Activated CD4-positive, alpha-beta T cell treated with anti-CD3 and anti-CD28 coated beads for 36 hours (primary cell): ENCODE results near the gene SLAMF7. TPM values are rescaled to one million over a fixed set of nuclear protein-coding genes. Genes with fewer than 3 reads are reported as not detected.
"Not testable (repeated sequence)": the region's sequence is repeated elsewhere in the genome, so short reads cannot be mapped to it uniquely, and the experiment has no call there.

Source experiments
- ATAC-seq: fragments of 200-7000 bp; cut with Tn5 transposase; one replicate; pipeline ENCODE4 v1.10.0; 2021; ENCODE audit warnings: mild to moderate bottlenecking, moderate library complexity
- CTCF ChIA-PET: fragments of 350-600 bp; sonication (Branson Sonifier 250); formaldehyde crosslinking; loops from one replicate; lab custom pipeline; 2021; ENCODE audit warnings: antibody characterized with exemption; lab: Charles Lee
- POLR2A ChIA-PET: fragments of 350-600 bp; sonication (Branson Sonifier 250); formaldehyde crosslinking; loops from one replicate; lab custom pipeline; 2021; ENCODE audit warnings: antibody characterized with exemption, inconsistent platforms; lab: Charles Lee
- DNase-seq: peaks from one replicate; pipeline ENCODE4 v3.0.0-alpha.2; 2020
- H3K27ac Mint-ChIP-seq: one replicate; pipeline ENCODE4 v1.8.0; 2021; ENCODE audit warnings: mixed read lengths
- H3K27me3 Mint-ChIP-seq: one replicate; pipeline ENCODE4 v1.8.0; 2021; ENCODE audit warnings: mixed read lengths
- H3K36me3 Mint-ChIP-seq: one replicate; pipeline ENCODE4 v1.8.0; 2021; ENCODE audit warnings: low read depth, mixed read lengths
- H3K4me1 Mint-ChIP-seq: one replicate; pipeline ENCODE4 v1.8.0; 2021; ENCODE audit warnings: mixed read lengths
- H3K4me3 Mint-ChIP-seq: one replicate; pipeline ENCODE4 v1.8.0; 2021; ENCODE audit warnings: mild to moderate bottlenecking, moderate library complexity, mixed read lengths
- H3K9me3 Mint-ChIP-seq: one replicate; pipeline ENCODE4 v1.8.0; 2021; ENCODE audit warnings: low read depth, mixed read lengths
- intact Hi-C, 2 experiments: fragments of 100-400 bp; cut with DNase I in 1 of 2; cut with micrococcal nuclease in 1 of 2; formaldehyde crosslinking; loops; one replicate each; pipeline versions ENCODE4 v1.14.2 to v1.15.1; 2022 to 2024; cut with DNase I, micrococcal nuclease
- total RNA-seq, 2 experiments: library from RNA; stranded (reverse); gene quantifications; one replicate each; pipeline ENCODE4 v1.2.3, GENCODE V29; 2021

SLAMF7 gene
- 10 to 100 TPM; 35.9 to 40.3 TPM for total RNA-seq

DNA sequence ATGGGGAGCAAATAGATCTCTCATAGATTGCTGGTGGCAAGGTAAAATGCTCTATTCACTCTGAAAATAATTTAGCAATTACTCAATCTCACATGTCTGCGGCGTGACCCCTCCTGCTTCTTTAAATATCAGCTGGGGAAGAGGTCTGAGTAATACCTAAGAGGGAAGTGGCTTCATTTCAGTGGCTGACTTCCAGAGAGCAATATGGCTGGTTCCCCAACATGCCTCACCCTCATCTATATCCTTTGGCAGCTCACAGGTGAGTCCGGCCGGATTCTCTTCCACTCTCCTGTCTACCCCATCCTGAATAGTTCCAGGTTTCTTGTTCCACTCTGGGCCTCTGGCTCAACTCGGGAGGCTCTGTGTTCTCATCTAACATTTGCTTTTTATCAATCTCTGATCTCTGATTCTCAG lies at the start of gene SLAMF7:
SLAMF7 (plus strand) TSS at position 150 of the 414 bp plus-strand sequence; CDS start at position 205, 55 bp downstream.
- Mint-ChIP-seq H3K4me3 (peak within 1 kb of the TSS; percentile 72), H3K4me1 (peaks cover 69% of the 10 kb centered on the region), H3K27ac (peak within 1 kb of the TSS; percentile 85), H3K36me3 (peaks cover 45% of the 10 kb centered on the region), H3K27me3 (no peaks in the 10 kb centered on the region), H3K9me3 (peaks cover 20% of the 10 kb centered on the region)
- DNase-seq (peak; percentile 61), ATAC-seq (peak; percentile 76)
- POLR2A ChIA-PET = no interaction called here
- CTCF ChIA-PET = interaction anchor here (0.8 to 2.4 kb wide), 9 partner anchors 8 to 121 kb away, joined by 3 to 21 read pairs (median 7); partner anchors contain the start of gene CD48
- intact Hi-C loops = no loop called here

- H3K36me3 Mint-ChIP-seq = peaks cover 56% of the 10 kb centered on the region
- H3K27ac Mint-ChIP-seq = peak overlapping the region; percentile 40
- POLR2A ChIA-PET, ATAC-seq, H3K4me3 Mint-ChIP-seq, H3K27me3 Mint-ChIP-seq, DNase-seq, intact Hi-C loops, H3K9me3 Mint-ChIP-seq: not testable (repeated sequence)
- CTCF ChIA-PET = interaction anchor here (0.7 to 1.2 kb wide), 6 partner anchors 10 to 76 kb away, joined by 3 to 4 read pairs (median 3); no protein-coding TSS in a partner anchor
- H3K4me1 Mint-ChIP-seq = peaks cover 84% of the 10 kb centered on the region
Measured at GRCh38 chr1:160692390-160692789, 46.7 kb upstream of the SLAMF7 start.

DNA sequence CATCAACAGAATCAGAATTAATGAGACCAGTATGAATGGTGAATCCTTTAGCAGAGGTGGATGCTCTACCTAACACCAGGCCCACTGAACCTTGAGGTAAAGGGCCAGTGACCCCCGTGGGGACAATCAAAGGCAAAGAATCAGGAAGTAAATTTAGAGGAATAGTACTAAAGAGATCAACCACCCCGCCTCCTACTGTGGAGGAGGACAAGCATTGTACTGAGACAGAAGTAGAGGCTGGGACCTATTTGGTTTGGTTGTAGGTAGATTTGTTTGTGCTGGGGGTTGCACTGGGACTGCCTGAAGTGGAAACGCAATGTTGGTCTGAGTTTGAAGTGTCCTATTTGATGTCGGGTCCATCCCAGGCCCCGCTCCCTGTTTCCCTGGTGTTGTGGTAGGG lies 36.9 kb upstream of the SLAMF7 start:
- H3K4me1 Mint-ChIP-seq = peaks cover 90% of the 10 kb centered on the region
- DNase-seq (no peak), ATAC-seq (no peak)
- ChIA-PET CTCF (interaction anchor here (0.8 to 4.1 kb wide), 8 partner anchors 10 to 75 kb away, joined by 3 to 18 read pairs (median 7); no protein-coding TSS in a partner anchor), POLR2A (no interaction called here)
- peak overlapping the region; percentile 78 for H3K27ac Mint-ChIP-seq
- H3K27me3 Mint-ChIP-seq = no peaks in the 10 kb centered on the region
- no peak overlapping the region for H3K4me3 Mint-ChIP-seq
- H3K9me3 Mint-ChIP-seq = no peaks in the 10 kb centered on the region
- H3K36me3 Mint-ChIP-seq = peaks cover 78% of the 10 kb centered on the region
- intact Hi-C loops = no loop called here

- Mint-ChIP-seq H3K27ac (peak overlapping the region; percentile 70), H3K36me3 (peaks cover 61% of the 10 kb centered on the region), H3K9me3 (no peaks in the 10 kb centered on the region), H3K4me1 (peaks cover 68% of the 10 kb centered on the region), H3K27me3 (no peaks in the 10 kb centered on the region), H3K4me3 (no peak overlapping the region)
- CTCF ChIA-PET = interaction anchor here (0.5 to 4.1 kb wide), 7 partner anchors 19 to 64 kb away, joined by 3 to 18 read pairs (median 4); no protein-coding TSS in a partner anchor
- POLR2A ChIA-PET = no interaction called here
- DNase-seq (no peak), ATAC-seq (no peak)
- intact Hi-C loops = no loop called here
Measured at GRCh38 chr1:160704250-160704649, 34.8 kb upstream of the SLAMF7 start.

- CTCF ChIA-PET = interaction anchor here (0.5 to 4.1 kb wide), 6 partner anchors 10 to 101 kb away, joined by 3 to 18 read pairs (median 3); no protein-coding TSS in a partner anchor
- intact Hi-C loops, H3K4me3 Mint-ChIP-seq, POLR2A ChIA-PET, H3K27me3 Mint-ChIP-seq, H3K9me3 Mint-ChIP-seq, H3K27ac Mint-ChIP-seq: not testable (repeated sequence)
- Mint-ChIP-seq H3K36me3 (peaks cover 57% of the 10 kb centered on the region), H3K4me1 (peaks cover 61% of the 10 kb centered on the region)
- ATAC-seq = peak; percentile 27
- DNase-seq = peak; percentile 54
Measured at GRCh38 chr1:160705212-160705621, 33.8 kb upstream of the SLAMF7 start.

GRCh38 chr1:160705742-160706141 lies 33.3 kb upstream of the SLAMF7 start:
- intact Hi-C loops = no loop called here
- Mint-ChIP-seq H3K27me3 (no peaks in the 10 kb centered on the region), H3K27ac (no peak overlapping the region), H3K9me3 (no peaks in the 10 kb centered on the region), H3K36me3 (peaks cover 51% of the 10 kb centered on the region), H3K4me1 (peaks cover 56% of the 10 kb centered on the region), H3K4me3 (no peak overlapping the region)
- DNase-seq = no peak
- CTCF ChIA-PET = interaction anchor here (0.5 to 4.3 kb wide), 6 partner anchors 9 to 268 kb away, joined by 3 to 59 read pairs (median 4); no protein-coding TSS in a partner anchor
- POLR2A ChIA-PET = no interaction called here
- ATAC-seq = peak; percentile 36

- POLR2A ChIA-PET = interaction anchor here (1.4 kb wide), 1 partner anchor 67 kb away, joined by 4 read pairs; no protein-coding TSS in a partner anchor
- CTCF ChIA-PET = interaction anchor here (0.6 to 4.3 kb wide), 21 partner anchors 8 to 365 kb away, joined by 3 to 59 read pairs (median 4); no protein-coding TSS in a partner anchor
- DNase-seq (no peak), ATAC-seq (no peak)
- Mint-ChIP-seq H3K27ac (no peak overlapping the region), H3K9me3 (no peaks in the 10 kb centered on the region), H3K4me1 (peaks cover 49% of the 10 kb centered on the region), H3K4me3 (no peak overlapping the region), H3K27me3 (no peaks in the 10 kb centered on the region), H3K36me3 (peaks cover 49% of the 10 kb centered on the region)
- intact Hi-C loops = no loop called here
Measured at GRCh38 chr1:160706526-160707235, 32.4 kb upstream of the SLAMF7 start.

DNA sequence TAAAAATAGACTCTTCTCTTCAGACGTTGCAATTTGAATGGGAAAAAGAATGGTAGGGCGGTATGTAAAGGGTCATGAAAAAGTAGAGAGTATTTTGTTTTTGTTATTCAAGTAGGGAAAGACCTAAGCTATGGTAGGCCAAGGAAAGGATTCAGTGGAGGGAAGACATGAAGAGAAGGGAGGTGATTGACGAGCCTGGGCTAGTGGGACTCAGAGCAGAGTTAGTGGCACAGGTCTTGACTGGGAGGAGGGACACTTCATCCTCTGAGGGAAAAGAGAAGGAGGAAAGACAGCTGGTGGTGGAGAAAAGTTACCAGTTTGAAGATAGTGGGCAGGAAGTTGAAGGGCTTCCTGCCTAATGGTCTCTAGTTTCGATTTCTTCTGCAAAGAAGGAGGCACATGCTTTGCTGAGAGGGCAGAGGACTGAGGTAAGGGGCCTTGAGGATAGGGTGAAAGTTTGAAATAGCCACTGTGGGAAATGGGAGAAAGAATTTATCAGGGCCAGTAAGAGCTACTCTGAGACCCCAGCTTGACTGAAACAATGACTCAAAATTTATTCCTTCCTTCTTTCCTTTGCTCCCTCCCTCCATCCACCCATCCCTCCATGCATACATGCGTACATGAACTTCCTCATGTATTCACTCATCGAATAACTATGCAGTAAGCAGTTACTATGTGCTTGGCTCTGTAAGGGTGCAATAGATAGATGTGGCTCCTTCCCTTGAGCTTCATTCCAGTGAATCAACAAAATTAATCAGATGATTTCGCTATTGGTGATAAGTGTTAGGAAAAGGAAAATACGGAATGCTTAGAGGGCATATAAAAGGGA lies 31.6 kb upstream of the SLAMF7 start:
- ATAC-seq (no peak), DNase-seq (no peak)
- H3K4me1 Mint-ChIP-seq = peaks cover 45% of the 10 kb centered on the region
- no peaks in the 10 kb centered on the region for H3K9me3 Mint-ChIP-seq
- no peak overlapping the region for H3K27ac Mint-ChIP-seq
- POLR2A ChIA-PET = interaction anchor here (1.1 to 1.7 kb wide), 4 partner anchors 37 to 90 kb away, joined by 3 to 5 read pairs (median 4); no protein-coding TSS in a partner anchor
- H3K36me3 Mint-ChIP-seq = peaks cover 41% of the 10 kb centered on the region
- no peaks in the 10 kb centered on the region for H3K27me3 Mint-ChIP-seq
- intact Hi-C loops = loop anchor here (1.0 to 2.0 kb wide), 4 partner anchors 24 to 81 kb away; partner anchors contain the start of gene SLAMF1 (in 1 of the 2)
- no peak overlapping the region for H3K4me3 Mint-ChIP-seq
- CTCF ChIA-PET = interaction anchor here (0.6 to 4.3 kb wide), 28 partner anchors 9 to 732 kb away, joined by 3 to 59 read pairs (median 3); no protein-coding TSS in a partner anchor

DNA sequence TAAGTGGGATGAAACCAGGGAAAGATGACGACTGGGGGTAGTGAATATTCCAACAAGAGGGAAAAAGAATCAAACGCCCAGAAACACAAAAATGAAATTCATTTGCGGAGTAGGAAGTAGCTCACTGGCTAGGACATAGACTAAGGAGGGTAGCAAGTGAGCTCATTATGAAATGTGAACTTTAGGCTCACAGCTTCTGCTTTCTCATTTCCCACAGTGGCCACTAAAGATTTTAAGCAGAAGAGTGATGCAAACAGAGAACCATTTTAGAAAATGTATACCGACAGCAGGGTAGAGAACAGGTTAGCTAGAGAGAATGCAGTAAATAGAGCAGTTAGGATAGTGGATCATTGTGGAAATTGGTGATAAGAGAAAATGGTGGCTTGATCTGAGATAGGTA lies 30.9 kb upstream of the SLAMF7 start:
- no peak overlapping the region for H3K27ac Mint-ChIP-seq
- H3K9me3 Mint-ChIP-seq = no peaks in the 10 kb centered on the region
- peaks cover 34% of the 10 kb centered on the region for H3K36me3 Mint-ChIP-seq
- CTCF ChIA-PET = interaction anchor here (0.6 to 4.3 kb wide), 21 partner anchors 10 to 732 kb away, joined by 3 to 59 read pairs (median 4); no protein-coding TSS in a partner anchor
- DNase-seq (no peak), ATAC-seq (peak; percentile 9)
- POLR2A ChIA-PET = interaction anchor here (0.6 to 1.7 kb wide), 5 partner anchors 36 to 90 kb away, joined by 3 to 5 read pairs (median 4); no protein-coding TSS in a partner anchor
- no peaks in the 10 kb centered on the region for H3K27me3 Mint-ChIP-seq
- intact Hi-C loops = loop anchor here (1.0 to 2.0 kb wide), 4 partner anchors 25 to 81 kb away; partner anchors contain the start of gene SLAMF1 (in 1 of the 2)
- H3K4me3 Mint-ChIP-seq = no peak overlapping the region
- H3K4me1 Mint-ChIP-seq = peaks cover 45% of the 10 kb centered on the region

- peaks cover 44% of the 10 kb centered on the region for H3K4me1 Mint-ChIP-seq
- H3K4me3 Mint-ChIP-seq = no peak overlapping the region
- peak; percentile 54 for DNase-seq
- ChIA-PET CTCF (interaction anchor here (0.8 to 4.3 kb wide), 7 partner anchors 14 to 90 kb away, joined by 3 to 59 read pairs (median 6); partner anchors contain the start of gene LY9), POLR2A (interaction anchor here (1.4 to 1.7 kb wide), 2 partner anchors 59 to 89 kb away, joined by 4 to 5 read pairs; no protein-coding TSS in a partner anchor)
- H3K36me3 Mint-ChIP-seq = peaks cover 27% of the 10 kb centered on the region
- intact Hi-C loops = loop anchor here (1.0 to 2.0 kb wide), 4 partner anchors 26 to 82 kb away; partner anchors contain the start of gene SLAMF1 (in 1 of the 2)
- no peaks in the 10 kb centered on the region for H3K9me3 Mint-ChIP-seq
- H3K27me3 Mint-ChIP-seq = no peaks in the 10 kb centered on the region
- no peak overlapping the region for H3K27ac Mint-ChIP-seq
- peak; percentile 37 for ATAC-seq
Measured at GRCh38 chr1:160708801-160709200, 30.2 kb upstream of the SLAMF7 start.
